Nephron progenitor cell (in vitro differentiated cells): ENCODE data around the gene LPGAT1.

Experiments used
- DNase-seq: peaks from one replicate; pipeline ENCODE4 v3.0.0; 2021
- H3K27ac Mint-ChIP-seq: 2 replicates; pipeline ENCODE4 v1.8.0; 2021; ENCODE audit warnings: mild to moderate bottlenecking, moderate library complexity, mixed read lengths
- H3K27me3 Mint-ChIP-seq: 2 replicates; pipeline ENCODE4 v1.8.0; 2021; ENCODE audit warnings: mild to moderate bottlenecking, low read depth, mixed read lengths; ENCODE audit not compliant: poor library complexity
- H3K36me3 Mint-ChIP-seq: 2 replicates; pipeline ENCODE4 v1.8.0; 2021; ENCODE audit warnings: low read depth, mixed read lengths
- H3K4me1 Mint-ChIP-seq: 2 replicates; pipeline ENCODE4 v1.8.0; 2021; ENCODE audit warnings: mixed read lengths
- H3K4me3 Mint-ChIP-seq: 2 replicates; pipeline ENCODE4 v1.8.0; 2021; ENCODE audit warnings: mild to moderate bottlenecking, moderate library complexity, mixed read lengths
- H3K9me3 Mint-ChIP-seq: 2 replicates; pipeline ENCODE4 v1.8.0; 2021; ENCODE audit warnings: mild to moderate bottlenecking, moderate library complexity, mixed read lengths
- TF ChIP-seq, protein P1 (sequence below): fragments of 200-600 bp; sonication (generic); IDR thresholded peaks from 2 replicates; pipeline ENCODE4 v1.5.0; 2021; ENCODE audit warnings: antibody characterized with exemption

LPGAT1 gene

DNA sequence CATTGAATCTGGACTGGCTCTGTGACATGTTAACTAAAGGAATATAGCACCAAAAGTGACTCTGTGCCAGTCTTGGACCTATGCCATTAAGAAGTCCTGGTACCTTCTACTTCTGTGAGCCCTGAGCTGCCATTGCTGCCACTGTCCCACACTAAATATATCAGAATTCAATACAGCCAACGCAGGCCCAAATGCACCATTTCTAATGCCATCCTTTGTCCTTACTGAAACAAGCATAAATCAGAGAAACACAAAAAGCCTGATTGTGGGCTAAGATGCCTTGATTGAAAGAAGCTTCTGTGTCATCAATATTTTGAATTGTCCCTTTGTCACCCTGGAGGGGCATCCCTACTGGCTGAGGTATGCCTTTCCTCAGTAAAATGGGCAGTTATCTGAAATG is 88.3 kb downstream of the LPGAT1 start:
- TF ChIP-seq, protein P1, sequence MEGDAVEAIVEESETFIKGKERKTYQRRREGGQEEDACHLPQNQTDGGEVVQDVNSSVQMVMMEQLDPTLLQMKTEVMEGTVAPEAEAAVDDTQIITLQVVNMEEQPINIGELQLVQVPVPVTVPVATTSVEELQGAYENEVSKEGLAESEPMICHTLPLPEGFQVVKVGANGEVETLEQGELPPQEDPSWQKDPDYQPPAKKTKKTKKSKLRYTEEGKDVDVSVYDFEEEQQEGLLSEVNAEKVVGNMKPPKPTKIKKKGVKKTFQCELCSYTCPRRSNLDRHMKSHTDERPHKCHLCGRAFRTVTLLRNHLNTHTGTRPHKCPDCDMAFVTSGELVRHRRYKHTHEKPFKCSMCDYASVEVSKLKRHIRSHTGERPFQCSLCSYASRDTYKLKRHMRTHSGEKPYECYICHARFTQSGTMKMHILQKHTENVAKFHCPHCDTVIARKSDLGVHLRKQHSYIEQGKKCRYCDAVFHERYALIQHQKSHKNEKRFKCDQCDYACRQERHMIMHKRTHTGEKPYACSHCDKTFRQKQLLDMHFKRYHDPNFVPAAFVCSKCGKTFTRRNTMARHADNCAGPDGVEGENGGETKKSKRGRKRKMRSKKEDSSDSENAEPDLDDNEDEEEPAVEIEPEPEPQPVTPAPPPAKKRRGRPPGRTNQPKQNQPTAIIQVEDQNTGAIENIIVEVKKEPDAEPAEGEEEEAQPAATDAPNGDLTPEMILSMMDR = no peak
- Mint-ChIP-seq H3K36me3 (no peaks in the 10 kb centered on the region), H3K27me3 (no peaks in the 10 kb centered on the region), H3K27ac (no peak overlapping the region), H3K9me3 (no peaks in the 10 kb centered on the region), H3K4me3 (no peak overlapping the region), H3K4me1 (peaks cover 33% of the 10 kb centered on the region)
- DNase-seq = no peak

DNA sequence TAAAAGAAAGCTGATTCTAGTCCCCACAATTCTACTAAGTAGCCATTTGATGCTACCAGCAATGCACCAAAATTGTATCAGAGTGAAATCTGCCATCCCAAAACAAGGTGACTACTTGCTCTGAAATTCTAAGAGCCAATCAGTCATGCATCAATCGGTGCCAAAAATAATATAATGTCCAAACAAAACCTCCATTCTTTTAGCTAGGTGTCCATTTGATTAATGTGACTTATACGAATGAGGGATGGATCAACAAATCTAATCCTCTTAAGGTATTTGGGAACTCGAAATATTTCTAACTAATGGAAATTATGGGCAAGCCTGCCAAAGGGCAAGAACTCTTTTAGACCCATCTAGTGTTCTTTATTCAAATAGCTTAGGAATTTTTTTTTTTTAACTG is 88.8 kb downstream of the LPGAT1 start:
- TF ChIP-seq, protein P1 = no peak
- Mint-ChIP-seq H3K4me1 (peaks cover 34% of the 10 kb centered on the region), H3K9me3 (no peaks in the 10 kb centered on the region), H3K27me3 (no peaks in the 10 kb centered on the region), H3K27ac (no peak overlapping the region), H3K36me3 (no peaks in the 10 kb centered on the region), H3K4me3 (no peak overlapping the region)
- no peak for DNase-seq

DNA sequence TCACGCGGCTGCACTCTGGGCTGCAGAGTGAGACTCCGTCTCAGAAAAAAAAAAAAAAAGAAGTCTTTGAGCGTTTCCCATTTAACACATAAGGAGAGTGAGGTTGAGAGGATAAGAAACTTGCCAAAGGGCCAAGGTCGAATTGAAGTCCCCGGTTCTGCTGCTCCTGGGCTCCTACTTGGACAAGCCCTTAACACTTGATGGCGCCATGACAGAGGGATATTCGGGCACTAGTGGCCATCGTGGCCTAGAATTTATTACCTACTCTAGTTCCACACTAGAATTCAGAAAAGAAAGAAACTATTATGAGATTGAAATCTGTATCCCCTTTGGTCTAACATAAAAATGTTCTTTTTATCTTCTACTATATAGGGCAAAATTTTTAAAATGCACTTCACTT is 89.4 kb downstream of the LPGAT1 start:
- H3K36me3 Mint-ChIP-seq = no peaks in the 10 kb centered on the region
- TF ChIP-seq, protein P1 = no peak
- no peak overlapping the region for H3K27ac Mint-ChIP-seq
- no peaks in the 10 kb centered on the region for H3K27me3 Mint-ChIP-seq
- no peaks in the 10 kb centered on the region for H3K9me3 Mint-ChIP-seq
- no peak overlapping the region for H3K4me3 Mint-ChIP-seq
- H3K4me1 Mint-ChIP-seq = peaks cover 35% of the 10 kb centered on the region
- no peak for DNase-seq

GRCh38 chr1:211739671-211740411 is 90.7 kb downstream of the LPGAT1 start:
- Mint-ChIP-seq H3K9me3 (no peaks in the 10 kb centered on the region), H3K4me1 (peaks cover 48% of the 10 kb centered on the region), H3K27me3 (peaks cover 2% of the 10 kb centered on the region), H3K36me3 (no peaks in the 10 kb centered on the region), H3K27ac (no peak overlapping the region), H3K4me3 (no peak overlapping the region)
- TF ChIP-seq, protein P1 = no peak
- DNase-seq = no peak

DNA sequence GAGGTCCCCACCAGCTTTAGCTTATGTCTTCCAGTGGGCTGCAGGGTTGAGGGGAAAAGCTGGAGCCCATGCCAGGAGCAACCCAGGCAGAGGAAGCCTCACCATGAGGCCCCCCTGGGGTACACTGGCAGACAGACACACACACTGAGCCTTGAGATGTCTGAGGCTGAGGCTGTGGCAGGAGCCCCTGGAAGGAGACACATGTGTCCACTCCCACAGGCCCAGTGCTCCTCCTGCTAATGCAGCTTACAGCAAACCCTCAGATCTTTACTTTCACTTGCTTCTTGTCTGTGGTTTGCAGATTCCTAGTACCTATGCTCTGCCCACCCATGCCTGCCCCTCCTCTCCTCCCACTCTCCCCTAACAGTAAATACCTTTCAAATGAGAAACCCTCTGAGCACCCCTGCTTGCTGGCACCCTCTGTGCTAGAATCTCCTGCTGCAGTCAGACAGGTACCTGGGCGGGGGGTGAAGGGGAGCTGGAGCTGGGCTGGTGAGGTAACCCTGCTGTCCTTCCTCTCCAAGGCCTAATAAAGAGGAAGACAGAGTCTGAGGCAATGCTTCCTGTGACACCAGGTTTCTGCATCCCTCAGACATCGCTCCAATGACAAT is 91.8 kb downstream of the LPGAT1 start:
- TF ChIP-seq, protein P1 = no peak
- Mint-ChIP-seq H3K4me1 (peaks cover 55% of the 10 kb centered on the region), H3K36me3 (no peaks in the 10 kb centered on the region), H3K4me3 (no peak overlapping the region), H3K27me3 (peaks cover 2% of the 10 kb centered on the region), H3K27ac (peak overlapping the region; percentile 10), H3K9me3 (no peaks in the 10 kb centered on the region)
- DNase-seq = no peak
